WTC11 (cell line): Measurements from ENCODE around the gene MED9. TPM values are rescaled to one million over a fixed set of nuclear protein-coding genes. Genes with fewer than 3 reads are reported as not detected.
A peak's percentile ranks its signal among the peaks of the same experiment; 100 is the strongest.

Experiments used
- ATAC-seq: fragments of 200-7000 bp; cut with Tn5 transposase; 2 replicates; pipeline ENCODE4 v1.10.0; 2021; ENCODE audit warnings: mild to moderate bottlenecking, moderate library complexity
- CTCF ChIA-PET: fragments of 300-600 bp; sonication (Branson Sonifier 250); formaldehyde crosslinking; loops from one replicate; lab custom pipeline; 2021; ENCODE audit warnings: antibody characterized with exemption; lab: Charles Lee
- POLR2A ChIA-PET: fragments of 350-600 bp; sonication (Branson Sonifier 250); formaldehyde crosslinking; loops from one replicate; lab custom pipeline; 2021; ENCODE audit warnings: antibody characterized with exemption; lab: Charles Lee
- DNase-seq: peaks from one replicate; pipeline ENCODE4 v3.0.0; 2021; ENCODE audit warnings: low spot score
- H3K27ac Mint-ChIP-seq: 2 replicates; pipeline ENCODE4 v1.8.0; 2021; ENCODE audit warnings: mixed read lengths
- H3K27me3 Mint-ChIP-seq: 2 replicates; pipeline ENCODE4 v1.8.0; 2021; ENCODE audit warnings: low read depth, mild to moderate bottlenecking, moderate library complexity, mixed read lengths
- H3K36me3 Mint-ChIP-seq: 2 replicates; pipeline ENCODE4 v1.8.0; 2021; ENCODE audit warnings: mixed read lengths
- H3K4me1 Mint-ChIP-seq: 2 replicates; pipeline ENCODE4 v1.8.0; 2022; ENCODE audit warnings: mixed read lengths
- H3K4me3 Mint-ChIP-seq: 2 replicates; pipeline ENCODE4 v1.8.0; 2021; ENCODE audit warnings: mild to moderate bottlenecking, moderate library complexity, mixed read lengths
- H3K9me3 Mint-ChIP-seq: 2 replicates; pipeline ENCODE4 v1.8.0; 2021; ENCODE audit warnings: mixed read lengths
- ATF2 ChIP-seq: sonication (generic); formaldehyde crosslinking; IDR thresholded peaks from 2 replicates; pipeline ENCODE4 v1.8.1; 2022; ENCODE audit warnings: low read depth, missing genetic modification reagents, borderline replicate concordance
- CDX4 ChIP-seq: fragments of 250-450 bp; sonication (Bioruptor Pico); IDR thresholded peaks from 2 replicates; pipeline ENCODE4 v1.9.0; 2021; ENCODE audit warnings: moderate library complexity, mild to moderate bottlenecking, inconsistent platforms, borderline replicate concordance
- ETV6 ChIP-seq: sonication (generic); formaldehyde crosslinking; IDR thresholded peaks from 2 replicates; pipeline ENCODE4 v1.8.1; 2022; ENCODE audit warnings: mild to moderate bottlenecking, missing genetic modification reagents
- FOXP4 ChIP-seq: sonication (generic); formaldehyde crosslinking; IDR thresholded peaks from 2 replicates; pipeline ENCODE4 v1.8.0; 2022; ENCODE audit warnings: mild to moderate bottlenecking, missing genetic modification reagents
- GABPB1 ChIP-seq: sonication (generic); formaldehyde crosslinking; IDR thresholded peaks from 2 replicates; pipeline ENCODE4 v1.8.1; 2023; ENCODE audit warnings: mild to moderate bottlenecking, missing genetic modification reagents
- PRDM15 ChIP-seq: sonication (generic); formaldehyde crosslinking; IDR thresholded peaks from 2 replicates; pipeline ENCODE4 v1.8.0; 2022; ENCODE audit warnings: missing genetic modification reagents
- TP53 ChIP-seq: sonication (generic); formaldehyde crosslinking; IDR thresholded peaks from 2 replicates; pipeline ENCODE4 v1.8.1; 2023; ENCODE audit warnings: mild to moderate bottlenecking, missing genetic modification reagents
- ZNF138 ChIP-seq: sonication (generic); formaldehyde crosslinking; conservative IDR thresholded peaks from 2 replicates; pipeline ENCODE4 v1.8.1; 2022; ENCODE audit warnings: mild to moderate bottlenecking, moderate library complexity, missing genetic modification reagents
- ZNF423 ChIP-seq: fragments of 250-450 bp; sonication (Bioruptor Pico); IDR thresholded peaks from 2 replicates; pipeline ENCODE4 v2.1.2; 2022; ENCODE audit warnings: mild to moderate bottlenecking, moderate library complexity
- total RNA-seq: library from RNA; stranded (reverse); gene quantifications from 3 replicates; pipeline ENCODE4 v1.2.3, GENCODE V29; 2021
- TF ChIP-seq, protein P1 (sequence below): sonication (generic); formaldehyde crosslinking; IDR thresholded peaks from 2 replicates; pipeline ENCODE4 v1.8.1; 2022; ENCODE audit warnings: missing genetic modification reagents, borderline replicate concordance
- TF ChIP-seq, protein P2 (sequence below): sonication (generic); formaldehyde crosslinking; IDR thresholded peaks from 2 replicates; pipeline ENCODE4 v1.8.1; 2022; ENCODE audit warnings: mild to moderate bottlenecking, missing genetic modification reagents, moderate library complexity, borderline replicate concordance
- TF ChIP-seq, protein P3 (sequence below): sonication (generic); formaldehyde crosslinking; IDR thresholded peaks from 2 replicates; pipeline ENCODE4 v1.8.1; 2023; ENCODE audit warnings: mild to moderate bottlenecking, missing genetic modification reagents, moderate library complexity
- TF ChIP-seq, protein P4 (sequence below): fragments of 250-450 bp; sonication (Bioruptor Pico); IDR thresholded peaks from 2 replicates; pipeline ENCODE4 v1.9.0; 2021; ENCODE audit warnings: mild to moderate bottlenecking, borderline replicate concordance

MED9 gene
- total RNA-seq, 1 experiment from 2014 or later = 21.1 TPM

- TF ChIP-seq PRDM15 = 0 out of 2 replicates have a peak, but pooled peaks have one; percentile 10
These were observed 15.8 kb downstream of the MED9 start (continued) for GRCh38 chr17:17492571-17492970.

- peaks cover 29% of the 10 kb centered on the region for H3K27me3 Mint-ChIP-seq
- ChIA-PET POLR2A (interaction anchor here (0.5 kb wide), 1 partner anchor 558 kb away, joined by 3 read pairs; no protein-coding TSS in a partner anchor), CTCF (interaction anchor here (1.0 to 1.2 kb wide), 3 partner anchors 120 to 138 kb away, joined by 3 to 4 read pairs (median 3); no protein-coding TSS in a partner anchor)
- H3K4me1 Mint-ChIP-seq = peaks cover 41% of the 10 kb centered on the region
- TF ChIP-seq ZNF138 (CRISPR knock-in tag) = no peak
- TF ChIP-seq, protein P1, sequence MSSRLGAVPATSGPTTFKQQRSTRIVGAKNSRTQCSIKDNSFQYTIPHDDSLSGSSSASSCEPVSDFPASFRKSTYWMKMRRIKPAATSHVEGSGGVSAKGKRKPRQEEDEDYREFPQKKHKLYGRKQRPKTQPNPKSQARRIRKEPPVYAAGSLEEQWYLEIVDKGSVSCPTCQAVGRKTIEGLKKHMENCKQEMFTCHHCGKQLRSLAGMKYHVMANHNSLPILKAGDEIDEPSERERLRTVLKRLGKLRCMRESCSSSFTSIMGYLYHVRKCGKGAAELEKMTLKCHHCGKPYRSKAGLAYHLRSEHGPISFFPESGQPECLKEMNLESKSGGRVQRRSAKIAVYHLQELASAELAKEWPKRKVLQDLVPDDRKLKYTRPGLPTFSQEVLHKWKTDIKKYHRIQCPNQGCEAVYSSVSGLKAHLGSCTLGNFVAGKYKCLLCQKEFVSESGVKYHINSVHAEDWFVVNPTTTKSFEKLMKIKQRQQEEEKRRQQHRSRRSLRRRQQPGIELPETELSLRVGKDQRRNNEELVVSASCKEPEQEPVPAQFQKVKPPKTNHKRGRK = no peak
- no peak for TF ChIP-seq FOXP4 (CRISPR knock-in tag)
- TF ChIP-seq ETV6 = no peak
- peak; percentile 63 for TF ChIP-seq ZNF423 (CRISPR knock-in tag)
- no peak for ATAC-seq
- peak overlapping the region; percentile 46; the same call in 1 of the 2 replicates for H3K27ac Mint-ChIP-seq
- peaks cover 14% of the 10 kb centered on the region for H3K36me3 Mint-ChIP-seq
- H3K9me3 Mint-ChIP-seq = no peaks in the 10 kb centered on the region
- H3K4me3 Mint-ChIP-seq = peak overlapping the region; percentile 52
- no peak for DNase-seq
These were observed 16.6 kb downstream of the MED9 start for GRCh38 chr17:17493249-17493985.

DNA sequence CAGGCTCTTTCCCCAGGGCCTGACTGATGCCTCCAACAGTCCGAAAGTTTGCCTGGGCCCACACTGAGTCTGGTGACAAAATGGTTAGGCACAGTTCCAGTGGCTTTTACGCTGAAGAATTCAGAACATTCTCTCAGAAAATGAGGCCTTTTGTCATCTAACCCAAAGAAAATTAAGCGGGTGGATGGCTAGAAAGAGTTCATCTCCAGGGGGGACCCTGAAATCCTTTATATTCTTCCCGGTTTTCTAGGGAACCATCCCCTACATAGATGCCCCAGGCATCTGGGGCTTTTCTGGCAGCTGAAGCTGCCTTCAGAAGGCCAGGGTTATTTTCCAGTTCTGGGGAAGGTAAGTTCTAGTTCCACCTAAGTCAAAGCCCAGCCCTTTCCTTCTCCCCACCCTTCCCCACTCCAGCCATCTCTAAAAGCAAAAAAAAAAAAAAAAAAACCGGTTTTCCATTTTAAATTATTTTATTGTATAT is 17.2 kb downstream of the MED9 start:
- Mint-ChIP-seq H3K27ac (no peak overlapping the region), H3K36me3 (peaks cover 12% of the 10 kb centered on the region), H3K4me1 (peaks cover 41% of the 10 kb centered on the region), H3K9me3 (no peaks in the 10 kb centered on the region), H3K4me3 (peak overlapping the region; percentile 52), H3K27me3 (peaks cover 29% of the 10 kb centered on the region)
- POLR2A ChIA-PET = interaction anchor here (0.5 kb wide), 1 partner anchor 557 kb away, joined by 3 read pairs; no protein-coding TSS in a partner anchor
- CTCF ChIA-PET = interaction anchor here (1.1 to 1.2 kb wide), 2 partner anchors 120 to 139 kb away, joined by 3 to 4 read pairs; no protein-coding TSS in a partner anchor
- no peak for ATAC-seq
- DNase-seq = no peak
- no peak for TF ChIP-seq GABPB1 (CRISPR knock-in tag)
- TF ChIP-seq, protein P2, sequence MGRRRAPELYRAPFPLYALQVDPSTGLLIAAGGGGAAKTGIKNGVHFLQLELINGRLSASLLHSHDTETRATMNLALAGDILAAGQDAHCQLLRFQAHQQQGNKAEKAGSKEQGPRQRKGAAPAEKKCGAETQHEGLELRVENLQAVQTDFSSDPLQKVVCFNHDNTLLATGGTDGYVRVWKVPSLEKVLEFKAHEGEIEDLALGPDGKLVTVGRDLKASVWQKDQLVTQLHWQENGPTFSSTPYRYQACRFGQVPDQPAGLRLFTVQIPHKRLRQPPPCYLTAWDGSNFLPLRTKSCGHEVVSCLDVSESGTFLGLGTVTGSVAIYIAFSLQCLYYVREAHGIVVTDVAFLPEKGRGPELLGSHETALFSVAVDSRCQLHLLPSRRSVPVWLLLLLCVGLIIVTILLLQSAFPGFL (CRISPR knock-in tag) = no peak
- TF ChIP-seq, protein P3, sequence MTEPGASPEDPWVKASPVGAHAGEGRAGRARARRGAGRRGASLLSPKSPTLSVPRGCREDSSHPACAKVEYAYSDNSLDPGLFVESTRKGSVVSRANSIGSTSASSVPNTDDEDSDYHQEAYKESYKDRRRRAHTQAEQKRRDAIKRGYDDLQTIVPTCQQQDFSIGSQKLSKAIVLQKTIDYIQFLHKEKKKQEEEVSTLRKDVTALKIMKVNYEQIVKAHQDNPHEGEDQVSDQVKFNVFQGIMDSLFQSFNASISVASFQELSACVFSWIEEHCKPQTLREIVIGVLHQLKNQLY (CRISPR knock-in tag) = no peak
- TF ChIP-seq CDX4 = no peak
- no peak for TF ChIP-seq ATF2 (CRISPR knock-in tag)
- TF ChIP-seq, protein P4, sequence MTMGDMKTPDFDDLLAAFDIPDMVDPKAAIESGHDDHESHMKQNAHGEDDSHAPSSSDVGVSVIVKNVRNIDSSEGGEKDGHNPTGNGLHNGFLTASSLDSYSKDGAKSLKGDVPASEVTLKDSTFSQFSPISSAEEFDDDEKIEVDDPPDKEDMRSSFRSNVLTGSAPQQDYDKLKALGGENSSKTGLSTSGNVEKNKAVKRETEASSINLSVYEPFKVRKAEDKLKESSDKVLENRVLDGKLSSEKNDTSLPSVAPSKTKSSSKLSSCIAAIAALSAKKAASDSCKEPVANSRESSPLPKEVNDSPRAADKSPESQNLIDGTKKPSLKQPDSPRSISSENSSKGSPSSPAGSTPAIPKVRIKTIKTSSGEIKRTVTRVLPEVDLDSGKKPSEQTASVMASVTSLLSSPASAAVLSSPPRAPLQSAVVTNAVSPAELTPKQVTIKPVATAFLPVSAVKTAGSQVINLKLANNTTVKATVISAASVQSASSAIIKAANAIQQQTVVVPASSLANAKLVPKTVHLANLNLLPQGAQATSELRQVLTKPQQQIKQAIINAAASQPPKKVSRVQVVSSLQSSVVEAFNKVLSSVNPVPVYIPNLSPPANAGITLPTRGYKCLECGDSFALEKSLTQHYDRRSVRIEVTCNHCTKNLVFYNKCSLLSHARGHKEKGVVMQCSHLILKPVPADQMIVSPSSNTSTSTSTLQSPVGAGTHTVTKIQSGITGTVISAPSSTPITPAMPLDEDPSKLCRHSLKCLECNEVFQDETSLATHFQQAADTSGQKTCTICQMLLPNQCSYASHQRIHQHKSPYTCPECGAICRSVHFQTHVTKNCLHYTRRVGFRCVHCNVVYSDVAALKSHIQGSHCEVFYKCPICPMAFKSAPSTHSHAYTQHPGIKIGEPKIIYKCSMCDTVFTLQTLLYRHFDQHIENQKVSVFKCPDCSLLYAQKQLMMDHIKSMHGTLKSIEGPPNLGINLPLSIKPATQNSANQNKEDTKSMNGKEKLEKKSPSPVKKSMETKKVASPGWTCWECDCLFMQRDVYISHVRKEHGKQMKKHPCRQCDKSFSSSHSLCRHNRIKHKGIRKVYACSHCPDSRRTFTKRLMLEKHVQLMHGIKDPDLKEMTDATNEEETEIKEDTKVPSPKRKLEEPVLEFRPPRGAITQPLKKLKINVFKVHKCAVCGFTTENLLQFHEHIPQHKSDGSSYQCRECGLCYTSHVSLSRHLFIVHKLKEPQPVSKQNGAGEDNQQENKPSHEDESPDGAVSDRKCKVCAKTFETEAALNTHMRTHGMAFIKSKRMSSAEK (CRISPR knock-in tag) = no peak
- no peak for TF ChIP-seq TP53 (CRISPR knock-in tag)
